T-helper 9 cell (primary cell): ENCODE results near the gene OPTN.
"Not testable (repeated sequence)": the region's sequence is repeated elsewhere in the genome, so short reads cannot be mapped to it uniquely, and the experiment has no call there.

Source experiments
- DNase-seq: peaks from one replicate; pipeline ENCODE4 v3.0.0-alpha.2; 2020

The OPTN gene

DNA sequence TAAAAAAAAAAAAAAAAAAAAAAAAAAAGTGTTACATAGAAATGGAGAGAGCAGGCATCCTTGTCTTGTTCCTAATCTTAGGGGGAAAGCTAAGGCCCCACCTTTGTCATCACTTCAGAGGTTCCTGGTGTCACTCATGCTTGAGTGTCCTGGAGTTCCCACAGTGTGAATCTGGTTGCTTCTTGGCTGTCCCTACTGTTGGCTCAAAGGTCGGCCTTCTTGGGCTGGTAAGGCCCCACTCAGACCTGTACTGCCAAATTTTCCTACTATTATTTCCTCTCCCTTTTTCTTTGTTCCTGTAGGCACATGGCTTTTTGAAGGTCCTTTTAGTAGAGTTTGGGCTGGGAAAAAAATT is 21.5 kb downstream of the OPTN start:
- DNase-seq: no peak

DNA sequence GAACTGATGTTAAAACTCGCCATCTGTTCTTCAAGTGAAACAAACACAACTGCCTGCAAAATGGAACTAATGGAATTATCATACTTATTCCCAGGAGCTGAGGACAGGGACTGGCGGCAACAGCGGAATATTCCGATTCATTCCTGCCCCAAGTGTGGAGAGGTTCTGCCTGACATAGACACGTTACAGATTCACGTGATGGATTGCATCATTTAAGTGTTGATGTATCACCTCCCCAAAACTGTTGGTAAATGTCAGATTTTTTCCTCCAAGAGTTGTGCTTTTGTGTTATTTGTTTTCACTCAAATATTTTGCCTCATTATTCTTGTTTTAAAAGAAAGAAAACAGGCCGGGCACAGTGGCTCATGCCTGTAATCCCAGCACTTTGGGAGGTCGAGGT is 36.7 kb downstream of the OPTN start:
- DNase-seq: no peak

DNA sequence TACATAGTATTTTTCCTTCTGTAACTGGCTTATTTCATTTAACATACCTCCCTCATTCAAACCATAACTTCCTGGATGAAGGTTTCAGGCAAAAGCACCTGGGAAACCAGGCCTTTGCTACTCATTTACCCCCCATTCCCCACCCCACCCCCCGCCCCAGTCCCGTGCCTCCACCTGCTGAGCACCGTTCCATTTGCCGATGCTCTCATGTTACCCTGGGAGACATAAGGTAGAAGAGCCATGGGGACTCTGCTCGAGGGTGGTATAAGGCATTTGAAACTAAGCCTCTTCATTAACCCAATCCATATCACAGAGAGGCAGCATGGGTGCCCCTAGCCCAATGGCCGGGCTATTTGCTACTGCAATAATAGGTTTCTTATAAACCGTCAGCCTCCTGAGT is 39.2 kb downstream of the OPTN start:
- no peak for DNase-seq

DNA sequence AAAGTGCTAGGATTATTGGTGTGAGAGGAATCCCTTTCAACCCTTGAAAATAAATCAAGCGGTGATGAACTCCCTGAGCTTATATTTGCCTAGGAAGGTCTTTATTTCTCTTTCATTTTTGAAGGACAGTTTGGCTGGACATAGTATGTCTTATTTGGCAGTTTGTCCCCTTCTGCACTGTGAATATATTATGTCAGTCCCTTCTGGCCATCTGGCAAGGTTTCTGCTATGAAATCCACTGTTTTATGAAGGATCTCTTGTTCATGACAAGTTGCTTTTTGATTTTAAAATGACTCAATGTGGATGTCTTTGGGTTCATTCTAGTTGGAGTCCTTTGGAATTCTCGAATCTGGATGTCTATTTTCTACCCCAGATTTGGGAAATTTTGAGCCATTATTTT is 39.7 kb downstream of the OPTN start:
- no peak for DNase-seq

DNA sequence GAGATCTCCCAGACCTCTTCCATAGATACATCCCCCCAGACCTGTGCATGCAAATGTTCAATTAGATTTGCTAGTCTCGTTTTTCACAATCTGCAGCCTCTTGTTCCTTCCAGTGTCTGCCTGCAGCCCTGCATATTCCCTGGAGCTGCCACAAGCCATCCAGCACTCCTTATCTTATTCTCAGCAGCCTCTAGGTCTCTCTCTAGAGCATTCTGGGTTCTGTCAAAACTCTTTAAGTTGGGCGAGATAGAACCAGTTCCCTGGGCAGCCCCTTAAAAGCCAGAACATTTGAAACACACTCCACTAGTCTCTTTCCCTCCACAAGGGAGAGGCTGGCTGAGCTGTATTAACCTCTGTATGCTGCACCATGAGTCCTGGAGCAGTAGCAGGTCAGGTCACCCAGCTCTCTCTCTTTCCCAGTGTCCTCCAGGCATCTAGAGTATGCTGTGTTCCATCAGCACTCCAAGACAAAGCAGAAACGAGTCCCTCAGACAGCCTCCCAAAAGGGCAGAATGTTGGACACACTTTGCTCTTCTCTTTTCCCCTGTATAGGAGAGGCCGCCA is 40.7 kb downstream of the OPTN start:
- DNase-seq: no peak

DNA sequence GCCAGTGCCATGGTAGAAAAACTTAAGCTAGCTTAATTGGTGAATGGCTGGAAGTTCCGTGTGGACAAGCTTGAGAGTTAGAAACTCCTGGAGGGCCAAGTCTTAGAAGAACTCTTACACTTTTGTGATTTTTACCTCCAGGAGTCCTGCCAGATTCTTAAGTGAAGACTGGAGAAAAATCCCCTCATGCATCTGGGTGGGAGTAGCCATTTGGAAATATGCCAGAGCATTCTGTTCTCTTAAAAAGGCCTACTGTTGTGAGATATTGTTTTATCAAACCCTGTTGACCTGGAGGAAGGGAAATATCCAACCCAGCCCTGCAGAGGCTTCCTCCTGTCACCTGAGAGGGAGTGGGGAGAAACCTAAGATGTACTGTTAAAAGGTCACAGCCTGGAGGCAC is 43.8 kb downstream of the OPTN start:
- DNase-seq: no peak

DNA sequence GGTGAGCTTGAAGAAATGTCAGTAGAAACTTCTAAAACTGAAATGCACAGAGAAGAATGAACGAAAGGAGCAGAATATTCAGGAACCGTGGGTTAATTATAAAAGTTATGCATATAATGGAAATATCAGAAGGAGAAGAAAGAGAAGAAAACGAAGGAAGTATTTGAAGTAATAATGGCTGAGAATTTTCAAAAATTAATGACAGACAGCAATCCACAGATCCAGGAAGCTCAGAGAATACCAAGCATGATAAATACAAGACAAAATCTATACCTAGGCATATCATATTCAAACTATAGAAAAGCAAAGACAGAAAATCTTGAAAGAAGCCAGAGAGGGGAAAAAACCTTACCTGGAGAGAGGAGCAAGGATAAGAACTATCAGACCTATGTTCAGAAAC is 44.9 kb downstream of the OPTN start:
- no peak for DNase-seq

DNA sequence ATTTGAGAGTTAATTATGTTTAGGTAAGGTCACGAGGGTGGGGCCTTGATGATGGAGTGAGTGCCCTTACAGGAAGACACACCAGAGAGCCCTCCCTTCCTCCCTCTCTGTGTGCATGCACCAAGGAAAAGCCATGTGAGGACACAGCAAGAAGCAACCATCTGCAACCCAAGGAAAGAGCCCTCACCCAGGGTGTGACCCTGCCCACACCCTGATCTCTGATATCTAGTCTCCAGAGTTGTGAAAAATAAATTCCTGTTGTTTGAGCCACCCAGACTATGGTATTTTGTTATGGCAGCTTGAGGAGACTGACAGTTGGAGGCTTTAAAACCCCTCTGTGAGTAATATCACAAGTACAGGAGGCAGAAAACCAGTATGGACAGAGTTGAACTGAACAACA is 46.4 kb downstream of the OPTN start:
- no peak for DNase-seq

DNA sequence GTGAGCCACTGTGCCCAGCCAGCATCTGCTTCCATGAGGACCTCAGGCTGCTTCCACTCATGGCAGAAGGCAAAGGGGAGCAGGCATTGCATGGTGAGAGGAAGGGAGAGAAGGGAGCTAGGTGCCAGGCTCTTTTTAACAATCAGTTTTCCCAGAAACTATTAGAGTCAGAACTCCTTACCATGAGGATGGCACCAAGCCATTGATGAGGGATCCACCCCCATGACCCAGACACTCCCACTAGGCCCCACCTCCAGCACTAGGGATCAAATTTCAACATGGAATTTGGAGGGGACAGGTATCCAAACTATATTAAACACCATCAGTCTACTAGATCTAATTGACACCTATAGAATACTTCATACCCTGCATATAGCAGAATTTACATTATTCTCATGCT is 47.2 kb downstream of the OPTN start:
- no peak for DNase-seq

DNA sequence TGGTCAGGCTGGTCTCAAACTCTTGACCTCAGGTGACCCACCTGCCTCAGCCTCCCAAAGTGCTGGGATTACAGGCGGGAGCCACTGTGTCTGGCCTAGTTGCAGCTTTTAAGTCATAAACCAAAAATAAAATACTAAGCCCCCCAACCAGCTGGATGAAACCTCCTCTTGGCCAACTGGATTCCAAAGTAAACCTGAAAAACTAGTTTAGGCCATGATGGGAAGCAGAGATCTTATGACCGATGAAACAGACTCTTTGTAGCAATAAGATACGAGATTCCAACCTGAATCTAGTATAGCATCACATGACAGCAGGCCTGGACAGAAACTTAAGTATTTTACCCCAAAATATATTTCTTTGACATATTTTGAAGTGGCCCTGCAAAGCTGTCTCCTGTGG is 52.3 kb downstream of the OPTN start:
- DNase-seq: no peak

DNA sequence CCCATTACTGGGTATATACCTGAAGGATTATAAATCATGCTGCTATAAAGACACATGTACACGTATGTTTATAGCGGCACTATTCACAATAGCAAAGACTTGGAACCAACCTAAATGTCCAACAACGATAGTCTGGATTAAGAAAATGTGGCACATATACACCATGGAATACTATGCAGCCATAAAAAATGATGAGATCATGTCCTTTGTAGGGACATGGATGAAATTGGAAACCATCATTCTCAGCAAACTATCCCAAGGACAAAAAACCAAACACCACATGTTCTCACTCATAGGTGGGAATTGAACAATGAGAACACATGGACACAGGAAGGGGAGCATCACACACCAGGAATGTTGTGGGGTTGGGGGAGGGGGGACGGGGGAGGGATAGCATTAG is 55.9 kb downstream of the OPTN start:
- not testable (repeated sequence) for DNase-seq

DNA sequence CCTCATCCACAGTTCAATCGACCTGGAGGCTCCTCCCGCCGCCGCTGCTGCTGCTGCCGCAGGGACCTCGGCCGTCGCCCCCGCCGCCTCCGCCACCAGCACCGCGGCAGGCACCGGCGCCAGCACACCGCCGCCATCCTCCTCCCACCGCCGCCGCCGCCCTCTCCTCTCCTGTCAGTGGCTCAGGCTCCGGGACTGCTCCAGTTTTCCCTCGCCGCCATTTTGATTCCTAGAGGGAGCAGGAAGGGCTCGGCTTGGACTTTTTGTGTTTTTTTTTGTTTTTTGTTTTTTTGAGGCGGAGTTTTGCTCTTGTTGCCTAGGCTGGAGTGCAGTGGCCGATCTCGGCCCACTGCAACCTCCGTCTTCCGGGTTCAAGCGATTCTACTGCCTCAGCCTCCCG is 58.4 kb downstream of the OPTN start:
- DNase-seq: no peak

DNA sequence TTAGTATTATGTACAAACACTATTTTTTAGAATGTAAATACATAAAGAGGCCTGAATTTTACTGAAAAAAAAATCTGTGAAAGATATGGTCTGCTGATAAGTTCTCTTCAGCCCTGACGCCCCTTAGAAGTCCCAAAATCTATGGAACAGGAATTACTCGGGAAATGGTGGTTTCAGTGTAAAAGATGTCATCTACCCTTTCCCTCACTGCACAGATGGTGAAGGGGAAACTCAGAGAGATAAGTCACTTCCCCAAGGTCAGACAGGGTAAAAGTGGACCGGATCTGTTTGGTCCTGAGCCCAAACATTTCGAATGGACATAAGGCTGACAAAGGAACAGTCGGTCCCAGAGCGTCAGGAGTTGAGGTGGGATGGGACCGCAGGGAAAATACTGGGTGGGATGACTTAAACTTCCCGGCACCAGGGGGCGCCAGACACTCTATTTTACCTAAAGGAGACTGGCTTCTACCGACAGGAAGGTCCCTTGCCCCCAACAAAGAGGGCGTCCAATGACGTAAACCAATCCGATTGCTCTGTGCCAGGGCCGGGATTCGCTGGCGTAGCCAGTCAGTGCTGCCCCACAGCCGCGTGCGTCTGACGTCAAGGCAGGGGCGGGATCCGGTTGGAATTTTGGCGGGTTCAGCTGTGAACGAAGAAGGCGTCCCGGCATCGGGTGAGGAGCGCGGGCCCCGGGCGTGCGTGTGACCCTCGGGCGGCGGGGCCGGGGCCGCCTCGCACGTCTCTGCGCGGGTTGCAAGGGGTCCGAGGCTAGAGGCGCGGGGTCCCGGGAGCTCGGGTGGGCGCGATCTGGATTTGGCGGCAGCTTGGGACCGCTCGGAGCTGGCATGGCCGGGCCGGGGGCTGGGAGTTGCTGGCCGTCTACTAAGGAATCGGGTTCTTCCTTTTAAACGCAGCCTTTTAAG is 61.2 kb downstream of the OPTN start, which contains the start of gene MCM10:
TSS of gene MCM10 (plus strand) at position 625 of the 923 bp plus-strand sequence. CDS start 2,645 bp downstream, outside the sequence.
- DNase-seq: peak; percentile 97

DNA sequence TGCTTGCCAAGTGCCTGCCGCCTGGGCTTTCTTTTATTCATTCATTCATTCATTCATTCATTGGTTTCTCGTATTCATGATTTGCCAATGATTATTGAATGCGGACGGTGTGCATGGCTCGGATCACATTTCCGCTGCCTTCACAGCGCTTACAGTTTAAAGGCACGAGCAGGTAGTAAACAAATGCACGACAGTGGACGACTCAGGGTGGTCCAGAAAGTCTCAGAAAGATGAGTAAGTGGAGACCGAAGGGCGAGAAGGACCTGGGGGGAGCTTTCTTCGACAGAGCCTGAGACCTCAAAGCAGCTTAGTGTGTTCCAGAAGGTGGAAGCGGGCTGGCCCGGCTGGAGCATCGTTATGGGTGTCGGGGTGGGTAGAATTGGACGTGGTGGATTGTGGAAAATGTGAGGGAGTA is 61.9 kb downstream of the OPTN start:
- no peak for DNase-seq

DNA sequence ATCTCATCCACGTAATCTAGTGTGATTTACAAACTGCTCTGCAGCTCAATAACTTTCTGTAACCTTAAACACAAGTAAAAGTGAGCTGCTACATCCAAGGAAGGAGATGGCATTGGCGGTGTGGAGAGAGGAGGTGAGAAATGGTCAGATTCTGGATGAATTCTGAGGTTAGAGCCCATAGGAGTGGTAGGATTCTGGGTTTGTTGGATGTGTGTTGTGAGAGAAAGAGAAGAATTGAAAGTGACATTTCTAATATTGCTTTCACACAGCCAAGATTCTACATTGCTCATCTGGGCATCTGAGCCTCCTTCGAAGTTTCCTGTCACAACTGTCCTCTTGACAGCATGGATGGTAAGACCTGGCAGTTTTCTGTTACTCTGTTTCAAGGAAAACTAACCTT is 63.9 kb downstream of the OPTN start:
- DNase-seq: no peak

DNA sequence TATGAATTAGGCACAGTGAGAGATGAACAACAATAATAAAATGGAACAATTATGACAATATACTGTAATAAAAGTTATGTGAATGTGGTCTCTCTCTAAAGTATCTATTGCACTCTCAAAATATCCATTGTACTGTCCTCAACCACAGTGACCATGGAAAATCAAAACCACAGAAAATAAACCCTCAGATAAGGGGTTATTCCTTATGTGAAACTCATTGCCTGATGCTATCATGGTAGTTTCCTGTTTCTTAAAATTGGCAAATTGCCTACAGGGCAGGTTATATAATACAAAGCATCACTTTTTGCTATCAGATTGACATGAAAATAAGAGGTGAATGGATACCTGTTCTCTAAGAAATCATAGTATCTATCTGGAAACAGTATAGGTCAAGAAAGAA is 65.2 kb downstream of the OPTN start:
- no peak for DNase-seq

DNA sequence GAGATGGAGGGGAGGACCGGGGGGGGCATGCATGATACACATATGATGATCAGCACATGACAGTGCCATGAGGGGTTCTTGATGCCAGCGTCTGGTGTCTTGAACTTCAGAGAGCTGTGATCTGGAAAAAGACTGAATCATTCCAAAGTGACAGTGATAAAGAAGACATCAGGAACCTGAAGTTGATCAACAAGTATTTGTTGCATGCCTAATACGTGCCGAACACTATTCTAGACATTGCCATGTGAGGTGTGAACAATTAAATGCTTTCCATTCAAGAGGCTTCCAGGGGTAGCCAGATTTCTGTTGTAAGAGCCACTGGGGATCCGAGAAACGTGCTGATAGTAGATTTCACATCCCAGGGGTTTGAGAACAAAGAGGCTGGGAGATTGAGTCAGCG is 67.6 kb downstream of the OPTN start:
- DNase-seq: no peak

DNA sequence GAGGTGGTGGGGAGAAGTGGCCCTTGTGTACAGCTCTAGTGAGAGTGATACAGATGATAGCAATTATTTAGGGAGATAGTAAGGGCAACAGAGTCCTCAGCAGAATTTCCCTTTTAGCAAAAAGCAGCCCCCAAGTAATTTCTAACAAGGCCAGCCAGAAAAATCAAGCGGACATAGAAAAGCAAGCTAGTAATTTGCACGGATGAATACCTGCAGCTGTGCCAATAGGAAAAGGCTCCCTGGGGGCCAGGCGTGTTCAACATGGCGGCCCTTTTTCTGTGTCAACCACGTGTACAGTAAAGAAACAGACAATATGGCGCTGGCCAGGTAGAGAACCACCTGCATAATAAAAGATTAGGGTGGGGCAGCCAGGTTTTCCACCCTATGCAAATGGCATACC is 68.8 kb downstream of the OPTN start:
- no peak for DNase-seq

DNA sequence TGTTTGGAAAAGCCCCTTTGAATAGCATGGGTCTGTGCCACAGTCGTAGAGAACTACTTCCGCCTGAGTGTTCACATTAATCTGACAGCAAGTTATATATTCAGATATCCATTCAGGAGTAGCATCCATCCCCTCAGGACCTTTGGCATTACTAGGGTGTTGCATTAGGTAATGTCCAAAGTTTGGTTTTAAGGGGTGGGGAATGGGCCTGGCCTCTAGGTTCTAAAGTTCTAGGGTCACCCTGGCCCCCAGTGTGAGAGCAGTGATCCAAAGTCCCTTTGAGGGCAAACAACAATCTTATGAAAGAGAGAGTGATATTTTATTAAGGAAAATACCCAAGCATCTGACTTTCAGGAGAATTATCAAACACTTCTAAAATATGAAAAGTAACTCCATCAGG is 73.7 kb downstream of the OPTN start:
- no peak for DNase-seq

DNA sequence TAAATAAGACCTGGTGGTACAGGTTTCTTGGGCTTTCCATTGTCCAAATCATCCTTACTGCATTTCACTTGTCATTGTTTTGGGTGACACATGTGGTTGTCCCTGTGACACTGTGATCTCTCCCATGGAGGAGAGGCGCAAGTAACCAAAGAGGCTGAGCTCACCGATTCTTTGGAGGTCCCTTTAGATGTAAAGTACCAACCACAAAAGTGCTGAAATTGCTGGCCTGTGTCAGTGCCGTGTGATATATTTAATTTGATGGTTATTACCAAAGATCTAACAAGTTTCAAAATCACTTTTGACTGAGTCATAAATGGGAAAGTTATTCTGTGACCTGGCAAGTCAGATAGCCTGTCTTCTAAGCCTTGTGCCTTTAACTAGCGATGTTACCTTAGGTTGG is 80.8 kb downstream of the OPTN start:
- no peak for DNase-seq

DNA sequence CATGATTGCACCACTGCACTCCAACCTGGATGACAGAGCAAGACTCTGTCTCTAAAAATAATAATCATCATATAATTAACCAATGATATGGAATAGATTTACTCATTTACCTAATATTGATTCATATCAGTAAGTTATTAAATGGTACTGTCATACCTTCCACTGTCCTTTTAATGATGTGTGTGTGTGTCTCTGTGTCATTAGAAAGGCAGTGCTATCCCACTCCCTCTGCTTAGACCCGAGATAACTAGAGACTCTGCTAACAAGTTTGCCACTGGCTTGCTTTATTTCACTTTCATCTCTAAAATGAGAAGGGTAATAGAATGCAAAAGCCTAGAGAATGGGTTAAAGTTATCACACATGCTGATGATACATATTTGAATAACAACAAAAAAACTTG is 82.5 kb downstream of the OPTN start:
- DNase-seq: no peak

DNA sequence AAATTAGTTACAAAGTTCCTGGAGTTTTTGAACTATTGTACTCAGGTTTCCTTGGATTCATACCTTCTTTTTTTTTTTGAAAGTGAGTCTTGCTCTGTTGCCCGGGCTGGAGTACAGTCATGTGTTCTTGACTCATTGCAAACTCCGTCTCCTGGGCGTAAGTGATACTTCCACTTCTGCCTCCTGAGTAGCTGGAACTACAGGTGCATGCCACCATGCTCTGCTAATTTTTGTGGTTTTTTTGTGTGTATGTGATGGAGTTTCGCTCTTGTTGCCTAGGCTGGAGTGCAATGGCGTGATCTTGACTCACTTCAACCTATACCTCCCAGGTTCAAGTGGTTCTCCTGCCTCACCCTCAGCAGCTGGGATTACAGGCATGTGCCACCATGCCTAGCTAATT is 83.7 kb downstream of the OPTN start:
- DNase-seq: no peak

DNA sequence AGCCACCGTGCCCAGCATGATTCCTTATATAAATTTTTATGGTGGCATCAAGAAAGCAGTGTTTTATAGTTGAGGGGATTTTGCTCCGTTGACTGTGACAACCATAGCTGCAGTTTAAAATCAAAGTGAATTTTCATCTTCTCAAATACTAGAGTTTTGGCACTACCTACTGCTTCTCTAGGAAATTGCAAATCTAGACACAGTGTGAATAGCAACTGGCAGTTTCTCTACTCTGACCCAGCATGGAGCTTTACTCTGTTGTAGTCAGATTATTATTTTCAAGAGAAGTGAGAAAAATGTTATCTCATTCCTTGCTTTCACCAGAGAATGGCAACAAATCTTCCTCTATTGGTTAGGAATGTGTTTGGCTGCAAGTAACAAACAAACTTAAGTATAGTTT is 84.3 kb downstream of the OPTN start:
- no peak for DNase-seq

DNA sequence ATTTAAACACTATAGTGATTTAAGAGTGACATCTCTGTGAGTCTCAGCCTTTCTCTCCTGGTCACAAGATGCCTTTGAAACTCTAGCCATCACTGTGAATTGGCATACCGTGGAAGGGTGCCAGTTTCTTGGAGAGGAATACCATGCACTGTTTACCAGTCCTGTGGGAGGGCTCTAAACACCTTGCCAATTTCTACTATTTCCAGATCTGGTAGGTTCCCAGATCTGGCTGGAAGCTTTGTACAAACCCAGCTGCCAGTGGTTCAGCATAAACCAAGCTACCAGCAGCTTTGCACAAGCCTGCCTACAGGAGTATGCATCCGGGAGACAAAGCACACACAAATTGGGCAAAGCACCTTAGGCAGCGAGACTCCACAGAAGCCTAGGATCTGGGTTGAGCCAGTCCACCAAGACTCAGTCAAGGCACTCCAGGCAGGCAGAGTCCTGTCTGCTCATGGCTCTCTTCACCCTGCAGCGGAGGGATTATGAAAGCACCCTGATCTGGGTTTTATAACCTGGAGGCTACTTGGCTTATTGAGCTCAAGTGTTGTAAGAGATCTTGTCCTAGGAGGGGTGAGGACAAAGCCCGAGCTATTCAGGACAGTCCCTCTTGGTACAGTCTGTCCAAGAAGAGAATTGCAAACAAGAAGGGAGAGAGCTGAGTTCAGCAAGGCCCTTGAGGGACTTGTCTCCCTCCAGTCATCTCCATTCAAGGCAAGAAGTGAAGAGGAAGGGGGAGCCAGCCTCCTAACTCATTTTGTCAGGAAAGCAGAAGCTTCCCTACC is 85.0 kb downstream of the OPTN start:
- DNase-seq: no peak
